Fibroblast of the aortic adventitia (primary cell): ENCODE results near the gene PLEKHA7. TPM values are rescaled to one million over a fixed set of nuclear protein-coding genes. Genes with fewer than 3 reads are reported as not detected.

ENCODE experiments used
- DNase-seq: peaks from one replicate; pipeline ENCODE4 v3.0.0-alpha.2; 2010; ENCODE audit warnings: low read depth
- H3K4me3 ChIP-seq: 2 replicates; pipeline ENCODE4 v1.5.1; 2011; ENCODE audit warnings: low read depth, mild to moderate bottlenecking, control low read depth, low read length, moderate library complexity
- CTCF ChIP-seq: IDR thresholded peaks from 2 replicates; pipeline ENCODE4 v1.5.1; 2011; ENCODE audit warnings: mild to moderate bottlenecking, low read length, control low read depth, inconsistent platforms; ENCODE audit not compliant: insufficient read depth
- total RNA-seq: library from RNA; depleted of rRNA; stranded (reverse); fragments of >200 nt; gene quantifications from 2 replicates; pipeline ENCODE4 v1.2.3, GENCODE V29; 2012; ENCODE audit warnings: low replicate concordance

The PLEKHA7 gene
- total RNA-seq, 1 donor: 0.09 TPM

GRCh38 chr11:16825968-16826367 is 188.2 kb downstream of the PLEKHA7 start:
- no peak for TF ChIP-seq CTCF
- no peak overlapping the region for H3K4me3 ChIP-seq
- no peak for DNase-seq

GRCh38 chr11:16825101-16825500 is 189.1 kb downstream of the PLEKHA7 start:
- DNase-seq: no peak
- no peak overlapping the region for H3K4me3 ChIP-seq
- no peak for TF ChIP-seq CTCF

- no peak overlapping the region for H3K4me3 ChIP-seq
- peak; percentile 92 for TF ChIP-seq CTCF
- DNase-seq: peak; percentile 75
These were observed 193.7 kb downstream of the PLEKHA7 start for GRCh38 chr11:16820324-16821092.

GRCh38 chr11:16818284-16818683 is 195.9 kb downstream of the PLEKHA7 start:
- DNase-seq: no peak
- no peak for TF ChIP-seq CTCF
- no peak overlapping the region for H3K4me3 ChIP-seq

- no peak for TF ChIP-seq CTCF
- no peak overlapping the region for H3K4me3 ChIP-seq
- no peak for DNase-seq
These were observed 196.9 kb downstream of the PLEKHA7 start for GRCh38 chr11:16817351-16817750.

- no peak for DNase-seq
- no peak overlapping the region for H3K4me3 ChIP-seq
- no peak for TF ChIP-seq CTCF
These were observed 197.6 kb downstream of the PLEKHA7 start for GRCh38 chr11:16816358-16817270.
